Measurements from ENCODE around the gene LIMD2. TPM values are rescaled to one million over a fixed set of nuclear protein-coding genes. Genes with fewer than 3 reads are reported as not detected.

LIMD2 gene
- total RNA-seq, 1 donor from 2014 or later, result 7.5 TPM

- intact Hi-C loops (cut with DNase I), result no loop called here
- DNase-seq (ENCODE audit: low spot score), result no peak
These were observed 52.7 kb downstream of the LIMD2 start for GRCh38 chr17:63647065-63647725.

GRCh38 chr17:63646488-63646806, 53.5 kb downstream of the LIMD2 start:
- DNase-seq (ENCODE audit: low spot score), result no peak
- intact Hi-C loops (cut with DNase I), result no loop called here

Other genes starting within 250 kb of the LIMD2 start
- gene ACE, start 223.1 kb downstream of the LIMD2 start, total RNA-seq, result 11.6 TPM
- not detected for gene KCNH6, start 176.8 kb downstream of the LIMD2 start, total RNA-seq
- gene DCAF7, start 149.6 kb downstream of the LIMD2 start, total RNA-seq, result 47.4 TPM
- 39.4 TPM for gene TACO1, start 99.2 kb downstream of the LIMD2 start, total RNA-seq
- gene MAP3K3, start 77.7 kb downstream of the LIMD2 start, total RNA-seq, result 101 TPM
- 20.4 TPM for gene STRADA, start 41.7 kb upstream of the LIMD2 start, total RNA-seq
- 78.7 TPM for gene CCDC47, start 73.5 kb upstream of the LIMD2 start, total RNA-seq
- gene DDX42, start 74.0 kb upstream of the LIMD2 start, total RNA-seq, result 66.1 TPM
- gene PSMC5, start 127.3 kb upstream of the LIMD2 start, total RNA-seq, result 109 TPM
- gene FTSJ3, start 127.5 kb upstream of the LIMD2 start, total RNA-seq, result 29.9 TPM
- 18.8 TPM for gene SMARCD2, start 142.6 kb upstream of the LIMD2 start, total RNA-seq
- gene CSH2, start 173.6 kb upstream of the LIMD2 start, total RNA-seq, result not detected
- not detected for gene GH2, start 181.8 kb upstream of the LIMD2 start, total RNA-seq
- gene CSH1, start 196.4 kb upstream of the LIMD2 start, total RNA-seq, result not detected
- not detected for gene CSHL1, start 211.1 kb upstream of the LIMD2 start, total RNA-seq
- gene GH1, start 218.7 kb upstream of the LIMD2 start, total RNA-seq, result not detected
- gene CD79B, start 232.2 kb upstream of the LIMD2 start, total RNA-seq, result 2.7 TPM

All from cardiac septum (tissue), 1 donor.